Heart left ventricle (tissue), 13 donors: Measurements from ENCODE around the gene G3BP1.

Experiments
- POLR2A ChIP-seq, 2 donors: fragments of 450-650 bp; IDR thresholded peaks; one replicate each; pipeline ENCODE4 v1.6.1; 2017; ENCODE audit warnings: antibody characterized with exemption in 2 of 2, mild to moderate bottlenecking in 2 of 2, moderate library complexity in 2 of 2
- TF ChIP-seq, protein P1 (sequence below), 12 donors: fragments of 200-600 bp; sonication (generic) in 4 of 12; IDR thresholded peaks; one replicate each; pipeline versions ENCODE4 v1.5.0 to v1.8.0; 2018 to 2022; ENCODE audit warnings: antibody characterized with exemption in 12 of 12, mild to moderate bottlenecking in 5 of 12
- donor health status: ischemic (EF 13 %, LVEDD 7.1; RV severe dilation, severe dysfunction).
- donor health status: DM: no; HTN: yes; CAD: no.
- donor health status: DM: no; HTN: no; CAD: no.
- donor health status: ischemic (EF 25% LVEDD 6.9; RV normal size, moderate dysfunction).
- donor health status: ischemic (EF 25% LVEDD 5.7; RV mildly dilated, moderate dysfunction).
- donor health status: ischemic (EF 35%, LVEDD 5.7; RV mildly dilated, moderate dysfunction).
- donor health status: nonischemic (EF 11% LVEDD 7.7; RV severe dilation, severe dysfunction).
- donor health status: DM: yes; HTN: yes; CAD: no.
- donor health status: PGD.
- donor health status: ischemic (EF 29% LVEDD 5.4; RV normal size, mild dysfunction).
- donor health status: nonischemic (EF 23%, LVEDD 6.1; RV moderate dilation, normal function).

- TF ChIP-seq, protein P1, sequence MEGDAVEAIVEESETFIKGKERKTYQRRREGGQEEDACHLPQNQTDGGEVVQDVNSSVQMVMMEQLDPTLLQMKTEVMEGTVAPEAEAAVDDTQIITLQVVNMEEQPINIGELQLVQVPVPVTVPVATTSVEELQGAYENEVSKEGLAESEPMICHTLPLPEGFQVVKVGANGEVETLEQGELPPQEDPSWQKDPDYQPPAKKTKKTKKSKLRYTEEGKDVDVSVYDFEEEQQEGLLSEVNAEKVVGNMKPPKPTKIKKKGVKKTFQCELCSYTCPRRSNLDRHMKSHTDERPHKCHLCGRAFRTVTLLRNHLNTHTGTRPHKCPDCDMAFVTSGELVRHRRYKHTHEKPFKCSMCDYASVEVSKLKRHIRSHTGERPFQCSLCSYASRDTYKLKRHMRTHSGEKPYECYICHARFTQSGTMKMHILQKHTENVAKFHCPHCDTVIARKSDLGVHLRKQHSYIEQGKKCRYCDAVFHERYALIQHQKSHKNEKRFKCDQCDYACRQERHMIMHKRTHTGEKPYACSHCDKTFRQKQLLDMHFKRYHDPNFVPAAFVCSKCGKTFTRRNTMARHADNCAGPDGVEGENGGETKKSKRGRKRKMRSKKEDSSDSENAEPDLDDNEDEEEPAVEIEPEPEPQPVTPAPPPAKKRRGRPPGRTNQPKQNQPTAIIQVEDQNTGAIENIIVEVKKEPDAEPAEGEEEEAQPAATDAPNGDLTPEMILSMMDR (IDR thresholded peaks at IDR 0.05), result no peak
- no peak for TF ChIP-seq POLR2A (IDR thresholded peaks at IDR 0.05)
Measured at GRCh38 chr5:151822141-151822540, 50.4 kb downstream of the G3BP1 start.
